ENCODE results near the gene ENPP1.

The ENPP1 gene

DNA sequence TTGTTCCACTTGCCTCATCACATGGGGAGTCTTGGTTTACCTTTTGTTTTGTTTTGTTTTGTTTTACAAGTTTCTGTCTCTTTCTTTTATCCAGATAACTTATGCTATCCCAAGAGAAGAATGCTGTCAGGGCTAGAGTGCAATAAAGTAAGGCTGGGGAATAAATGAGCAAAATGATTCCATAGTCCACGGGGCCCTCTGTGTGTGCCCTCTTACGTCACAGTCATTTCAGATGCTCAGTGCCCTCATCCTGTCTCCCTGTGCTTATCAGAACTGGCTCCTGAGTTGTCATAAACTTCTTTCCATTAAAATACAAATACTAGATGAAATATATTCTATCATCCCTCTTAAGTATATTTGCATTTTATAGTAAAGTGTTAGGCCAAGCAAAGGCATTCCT is 30.8 kb upstream of the ENPP1 start:
- Histone ChIP-seq H3K27ac (ENCODE audit: low read depth, low read length, poor library complexity, severe bottlenecking) (no peak overlapping the region), H3K79me2 (ENCODE audit: insufficient read depth, low read length) (no peaks in the 10 kb centered on the region), H3K9ac (ENCODE audit: low read length) (no peak overlapping the region), H3K27me3 (ENCODE audit: insufficient read depth, low read length) (no peaks in the 10 kb centered on the region), H3K4me3 (ENCODE audit: low read depth, low read length, poor library complexity, severe bottlenecking) (no peak overlapping the region), H4K20me1 (ENCODE audit: insufficient read depth, low read length) (no peaks in the 10 kb centered on the region), H3K9me3 (ENCODE audit: low read length) (no peaks in the 10 kb centered on the region), H3K9me2 (ENCODE audit: low read depth, low read length) (no peaks in the 10 kb centered on the region), H3K4me2 (ENCODE audit: low read length) (no peak overlapping the region), H2AFZ (ENCODE audit: low read length) (no peak overlapping the region), H3K36me3 (ENCODE audit: insufficient read depth, low read length) (no peaks in the 10 kb centered on the region), H3F3A (ENCODE audit: insufficient read depth, low read length) (no peaks in the 10 kb centered on the region), H3K4me1 (ENCODE audit: insufficient read depth, low read length, severe bottlenecking) (no peaks in the 10 kb centered on the region)
- TF ChIP-seq, protein P1, sequence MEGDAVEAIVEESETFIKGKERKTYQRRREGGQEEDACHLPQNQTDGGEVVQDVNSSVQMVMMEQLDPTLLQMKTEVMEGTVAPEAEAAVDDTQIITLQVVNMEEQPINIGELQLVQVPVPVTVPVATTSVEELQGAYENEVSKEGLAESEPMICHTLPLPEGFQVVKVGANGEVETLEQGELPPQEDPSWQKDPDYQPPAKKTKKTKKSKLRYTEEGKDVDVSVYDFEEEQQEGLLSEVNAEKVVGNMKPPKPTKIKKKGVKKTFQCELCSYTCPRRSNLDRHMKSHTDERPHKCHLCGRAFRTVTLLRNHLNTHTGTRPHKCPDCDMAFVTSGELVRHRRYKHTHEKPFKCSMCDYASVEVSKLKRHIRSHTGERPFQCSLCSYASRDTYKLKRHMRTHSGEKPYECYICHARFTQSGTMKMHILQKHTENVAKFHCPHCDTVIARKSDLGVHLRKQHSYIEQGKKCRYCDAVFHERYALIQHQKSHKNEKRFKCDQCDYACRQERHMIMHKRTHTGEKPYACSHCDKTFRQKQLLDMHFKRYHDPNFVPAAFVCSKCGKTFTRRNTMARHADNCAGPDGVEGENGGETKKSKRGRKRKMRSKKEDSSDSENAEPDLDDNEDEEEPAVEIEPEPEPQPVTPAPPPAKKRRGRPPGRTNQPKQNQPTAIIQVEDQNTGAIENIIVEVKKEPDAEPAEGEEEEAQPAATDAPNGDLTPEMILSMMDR (IDR thresholded peaks at IDR 0.05; ENCODE audit: low read length) = no peak
- TF ChIP-seq EZH2 (IDR thresholded peaks at IDR 0.05; ENCODE audit: borderline replicate concordance, low read length) = no peak

DNA sequence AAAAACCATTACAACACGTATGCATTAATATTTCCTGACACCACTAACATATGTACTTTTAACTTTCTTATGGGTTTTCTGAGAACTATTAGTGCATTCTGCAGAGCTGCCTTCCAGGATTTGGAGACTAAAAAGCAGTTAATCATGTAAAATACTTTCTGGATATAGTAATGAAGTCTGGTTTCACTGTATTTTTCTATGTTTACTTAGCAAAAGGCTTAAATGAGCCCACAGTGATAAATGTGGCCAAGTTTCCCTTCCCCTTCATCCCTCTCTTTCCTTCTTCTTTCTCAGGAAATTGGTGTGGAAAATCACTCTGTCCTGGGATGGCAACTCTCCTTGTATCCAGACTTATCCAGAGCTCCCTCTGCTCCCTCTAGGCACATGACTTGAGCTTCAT is 29.7 kb upstream of the ENPP1 start:
- Histone ChIP-seq H3K79me2 (ENCODE audit: insufficient read depth, low read length) (no peaks in the 10 kb centered on the region), H3K4me3 (ENCODE audit: low read depth, low read length, poor library complexity, severe bottlenecking) (no peak overlapping the region), H3K9me3 (ENCODE audit: low read length) (no peaks in the 10 kb centered on the region), H3K9ac (ENCODE audit: low read length) (no peak overlapping the region), H3K4me1 (ENCODE audit: insufficient read depth, low read length, severe bottlenecking) (no peaks in the 10 kb centered on the region), H3K4me2 (ENCODE audit: low read length) (no peak overlapping the region), H3K27ac (ENCODE audit: low read depth, low read length, poor library complexity, severe bottlenecking) (no peak overlapping the region), H3K36me3 (ENCODE audit: insufficient read depth, low read length) (no peaks in the 10 kb centered on the region), H3K9me2 (ENCODE audit: low read depth, low read length) (no peaks in the 10 kb centered on the region), H3K27me3 (ENCODE audit: insufficient read depth, low read length) (no peaks in the 10 kb centered on the region), H3F3A (ENCODE audit: insufficient read depth, low read length) (no peaks in the 10 kb centered on the region), H2AFZ (ENCODE audit: low read length) (no peak overlapping the region), H4K20me1 (ENCODE audit: insufficient read depth, low read length) (no peaks in the 10 kb centered on the region)
- TF ChIP-seq, protein P1 (IDR thresholded peaks at IDR 0.05; ENCODE audit: low read length) = no peak
- no peak for TF ChIP-seq EZH2 (IDR thresholded peaks at IDR 0.05; ENCODE audit: borderline replicate concordance, low read length)

DNA sequence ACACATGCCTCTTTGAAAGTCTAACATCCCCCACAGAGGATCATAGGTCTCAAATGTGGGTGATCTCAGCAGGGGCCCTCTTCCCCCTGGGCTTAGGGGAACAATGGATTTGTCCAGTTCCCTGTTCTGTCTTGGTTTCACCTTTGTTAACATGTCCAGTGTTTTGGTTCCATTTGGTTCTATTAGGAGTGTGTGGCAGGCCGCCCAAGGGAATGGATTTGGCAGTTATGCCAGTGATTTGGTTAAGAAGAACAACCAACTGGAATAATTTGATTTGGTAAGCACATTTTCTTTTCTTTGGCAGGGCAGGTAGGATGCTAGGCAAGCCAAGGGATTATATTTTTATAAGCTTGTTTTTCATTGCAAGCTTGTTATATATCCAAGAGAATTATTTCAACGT is 28.5 kb upstream of the ENPP1 start:
- H3K9me3 ChIP-seq (ENCODE audit: low read length) = no peaks in the 10 kb centered on the region
- no peak overlapping the region for H3K4me2 ChIP-seq (ENCODE audit: low read length)
- no peak overlapping the region for H3K4me3 ChIP-seq (ENCODE audit: low read depth, low read length, poor library complexity, severe bottlenecking)

More for the DNA sequence above, 28.5 kb upstream of the ENPP1 start:
- TF ChIP-seq, protein P1 (IDR thresholded peaks at IDR 0.05; ENCODE audit: low read length) = no peak
- TF ChIP-seq EZH2 (IDR thresholded peaks at IDR 0.05; ENCODE audit: borderline replicate concordance, low read length) = no peak
- H3K9ac ChIP-seq (ENCODE audit: low read length) = no peak overlapping the region
- H3K27me3 ChIP-seq (ENCODE audit: insufficient read depth, low read length) = no peaks in the 10 kb centered on the region
- H2AFZ ChIP-seq (ENCODE audit: low read length) = no peak overlapping the region
- no peaks in the 10 kb centered on the region for H3F3A ChIP-seq (ENCODE audit: insufficient read depth, low read length)
- H3K79me2 ChIP-seq (ENCODE audit: insufficient read depth, low read length) = no peaks in the 10 kb centered on the region
- H3K36me3 ChIP-seq (ENCODE audit: insufficient read depth, low read length) = no peaks in the 10 kb centered on the region
- no peaks in the 10 kb centered on the region for H3K9me2 ChIP-seq (ENCODE audit: low read depth, low read length)
- no peaks in the 10 kb centered on the region for H4K20me1 ChIP-seq (ENCODE audit: insufficient read depth, low read length)
- H3K27ac ChIP-seq (ENCODE audit: low read depth, low read length, poor library complexity, severe bottlenecking) = no peak overlapping the region
- H3K4me1 ChIP-seq (ENCODE audit: insufficient read depth, low read length, severe bottlenecking) = no peaks in the 10 kb centered on the region

Data from OCI-LY1 (cell line).